Mammary epithelial cell (primary cell): ENCODE results near the gene SHANK1.

Experiments
- EZH2 ChIP-seq: IDR thresholded peaks from 2 replicates; pipeline ENCODE4 v1.6.1; 2012; ENCODE audit warnings: low read length, inconsistent platforms, borderline replicate concordance
- TF ChIP-seq, protein P1 (sequence below), 2 donors: IDR thresholded peaks in 1 of 2; conservative IDR thresholded peaks in 1 of 2; 2 replicates each; pipeline ENCODE4 v1.5.1; 2011 to 2012; ENCODE audit warnings: inconsistent platforms in 2 of 2, low read length in 2 of 2, mild to moderate bottlenecking in 2 of 2, control low read depth in 1 of 2, low read depth in 1 of 2; ENCODE audit not compliant: insufficient read depth in 1 of 2; ENCODE audit errors: extremely low read depth in 1 of 2

DNA sequence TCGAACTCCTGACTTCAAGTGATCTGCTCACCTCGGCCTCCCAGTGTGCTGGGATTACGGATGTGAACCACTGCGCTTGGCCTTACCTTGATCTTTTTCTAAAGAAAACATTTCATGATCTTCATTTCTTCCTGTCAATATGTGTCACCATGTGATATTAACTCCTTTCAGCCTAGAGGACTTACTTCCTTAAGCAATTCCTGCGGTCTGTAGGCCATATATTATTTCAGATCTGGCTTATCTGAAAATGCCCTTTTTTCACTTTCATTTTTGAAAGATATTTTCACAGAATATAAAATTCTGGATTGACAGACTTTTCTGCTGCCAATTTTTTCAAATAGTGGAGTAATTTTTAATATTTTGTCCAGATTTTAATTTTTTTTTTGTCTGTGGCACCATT, 48.7 kb upstream of the SHANK1 start:
- TF ChIP-seq, protein P1, sequence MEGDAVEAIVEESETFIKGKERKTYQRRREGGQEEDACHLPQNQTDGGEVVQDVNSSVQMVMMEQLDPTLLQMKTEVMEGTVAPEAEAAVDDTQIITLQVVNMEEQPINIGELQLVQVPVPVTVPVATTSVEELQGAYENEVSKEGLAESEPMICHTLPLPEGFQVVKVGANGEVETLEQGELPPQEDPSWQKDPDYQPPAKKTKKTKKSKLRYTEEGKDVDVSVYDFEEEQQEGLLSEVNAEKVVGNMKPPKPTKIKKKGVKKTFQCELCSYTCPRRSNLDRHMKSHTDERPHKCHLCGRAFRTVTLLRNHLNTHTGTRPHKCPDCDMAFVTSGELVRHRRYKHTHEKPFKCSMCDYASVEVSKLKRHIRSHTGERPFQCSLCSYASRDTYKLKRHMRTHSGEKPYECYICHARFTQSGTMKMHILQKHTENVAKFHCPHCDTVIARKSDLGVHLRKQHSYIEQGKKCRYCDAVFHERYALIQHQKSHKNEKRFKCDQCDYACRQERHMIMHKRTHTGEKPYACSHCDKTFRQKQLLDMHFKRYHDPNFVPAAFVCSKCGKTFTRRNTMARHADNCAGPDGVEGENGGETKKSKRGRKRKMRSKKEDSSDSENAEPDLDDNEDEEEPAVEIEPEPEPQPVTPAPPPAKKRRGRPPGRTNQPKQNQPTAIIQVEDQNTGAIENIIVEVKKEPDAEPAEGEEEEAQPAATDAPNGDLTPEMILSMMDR (conservative IDR thresholded peaks at IDR 0.05 in 1 of 2, IDR thresholded peaks at IDR 0.05 in 1 of 2; ENCODE audit: extremely low read depth in 1 of 2, insufficient read depth in 1 of 2, low read depth in 1 of 2, low read length in 2 of 2): no peak
- no peak for TF ChIP-seq EZH2
